ENCODE results near the gene CSF1.

Gene CSF1

DNA sequence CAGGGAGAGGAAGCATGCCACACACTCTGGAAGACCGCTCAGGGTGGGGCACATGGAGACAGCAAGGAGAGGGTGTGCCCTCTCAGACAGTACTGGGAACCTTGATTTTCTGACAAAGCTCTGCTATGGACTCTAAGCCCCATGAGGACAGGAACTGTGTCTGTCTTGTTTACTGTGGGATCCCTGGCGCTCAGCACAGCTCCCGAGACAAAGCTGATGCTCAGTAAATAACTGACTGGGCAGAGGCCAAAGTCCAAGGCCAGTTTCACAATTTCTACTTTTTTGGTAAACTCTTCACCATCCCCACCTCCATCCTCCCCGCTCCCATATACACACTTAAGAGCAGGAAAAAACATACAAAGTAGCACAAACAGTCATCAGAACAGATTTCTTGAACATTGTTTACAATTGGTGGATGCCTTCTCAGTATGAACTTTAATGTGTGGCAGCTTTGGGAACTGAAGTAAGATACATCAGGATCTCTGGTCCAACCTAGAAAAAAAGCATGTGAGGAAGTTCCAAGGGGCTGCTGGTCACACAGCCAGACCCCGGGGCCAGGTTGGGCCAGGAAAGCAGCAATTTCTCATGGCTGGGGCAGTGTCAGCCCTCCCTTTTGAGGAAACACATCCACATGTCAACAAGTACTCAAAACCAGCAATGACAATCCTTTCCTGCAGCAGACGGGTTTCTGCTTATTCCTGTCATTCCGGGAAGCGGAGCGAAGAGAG, 68.3 kb downstream of the CSF1 start:
- no peak for DNase-seq (ENCODE audit: low read depth)

DNA sequence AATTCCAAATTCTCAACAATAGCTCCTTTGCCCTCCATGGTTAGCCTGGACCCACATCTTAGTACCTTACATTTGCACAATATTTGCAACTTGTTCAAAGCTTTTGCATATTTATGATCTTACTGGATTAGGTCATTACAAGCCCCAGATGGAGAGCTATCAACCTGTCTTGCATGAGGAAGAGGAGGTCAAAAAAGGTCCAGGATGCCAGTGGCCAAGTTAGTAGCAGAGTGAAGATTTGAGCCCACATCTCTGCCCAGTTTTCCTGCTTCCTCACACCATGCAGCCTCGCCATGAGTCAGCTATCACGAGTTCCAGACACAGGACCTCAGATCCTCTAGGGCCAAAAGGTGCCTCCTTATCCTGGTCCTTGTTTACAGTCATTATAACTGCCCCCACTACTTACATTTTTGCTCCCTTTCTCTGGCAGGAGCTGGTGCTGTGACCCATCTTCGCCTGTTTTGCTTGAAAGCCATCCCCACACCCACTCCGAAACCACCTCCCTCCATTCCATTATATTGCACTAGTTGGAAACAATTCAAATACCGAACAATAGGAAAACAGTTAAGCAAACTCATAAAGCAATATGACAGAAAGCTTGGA, 68.9 kb downstream of the CSF1 start:
- no peak for DNase-seq (ENCODE audit: low read depth)

All from non-pigmented ciliary epithelial cell (primary cell).